Left ventricle myocardium inferior (tissue), 1 donor: ENCODE measurements around the gene ZNF646. TPM values are rescaled to one million over a fixed set of nuclear protein-coding genes. Genes with fewer than 3 reads are reported as not detected.

Source experiments
- DNase-seq: peaks from one replicate; pipeline ENCODE4 v3.0.0-alpha.2; 2020
- H3K27ac ChIP-seq: fragments of 200-600 bp; replicated peaks from 2 replicates; pipeline ENCODE4 v1.8.0; 2021
- H3K27me3 ChIP-seq: fragments of 200-600 bp; 2 replicates; pipeline ENCODE4 v1.8.0; 2021; ENCODE audit warnings: low read depth
- H3K36me3 ChIP-seq: fragments of 200-600 bp; 2 replicates; pipeline ENCODE4 v1.8.0; 2021
- H3K4me1 ChIP-seq: fragments of 200-600 bp; 2 replicates; pipeline ENCODE4 v1.8.0; 2021
- H3K4me3 ChIP-seq: fragments of 200-600 bp; 2 replicates; pipeline ENCODE4 v1.8.0; 2021; ENCODE audit warnings: mild to moderate bottlenecking, moderate library complexity
- H3K9me3 ChIP-seq: fragments of 200-600 bp; replicated peaks from 2 replicates; pipeline ENCODE4 v1.8.0; 2021
- CTCF ChIP-seq: fragments of 200-600 bp; IDR thresholded peaks from 2 replicates; pipeline ENCODE4 v1.8.0; 2021; ENCODE audit warnings: antibody characterized with exemption, mild to moderate bottlenecking, borderline replicate concordance
- intact Hi-C: fragments of 100-400 bp; cut with micrococcal nuclease; formaldehyde crosslinking; loops from one replicate; pipeline ENCODE4 v1.11.0; 2022
- total RNA-seq: library from RNA; stranded (reverse); fragmentation: NEBNext Ultra II Directional; extraction: Animal tissue kit (Norgen Biotek cat#: 25700); gene quantifications from one replicate; pipeline ENCODE4 v1.2.1, GENCODE V29; 2021
- donor health status: DM: no; HTN: yes; CAD: no; lungs with severe emphysema.

ZNF646 gene
- total RNA-seq, 1 donor from 2014 or later, result 9.6 TPM

- H3K4me3 ChIP-seq, result no peak overlapping the region
- H3K27ac ChIP-seq, result peak overlapping the region; percentile 69
- H3K36me3 ChIP-seq, result peaks cover 67% of the 10 kb centered on the region
- TF ChIP-seq CTCF, result no peak
- no peaks in the 10 kb centered on the region for H3K27me3 ChIP-seq
- peaks cover 34% of the 10 kb centered on the region for H3K4me1 ChIP-seq
- no peaks in the 10 kb centered on the region for H3K9me3 ChIP-seq
- DNase-seq, result peak; percentile 58
- intact Hi-C loops, result no loop called here
Observed at GRCh38 chr16:31129568-31130335, 55.5 kb downstream of the ZNF646 start.

GRCh38 chr16:31130336-31130891 lies 56.2 kb downstream of the ZNF646 start:
- Histone ChIP-seq H3K27me3 (no peaks in the 10 kb centered on the region), H3K4me1 (peaks cover 40% of the 10 kb centered on the region), H3K27ac (peak overlapping the region; percentile 69), H3K4me3 (no peak overlapping the region), H3K9me3 (no peaks in the 10 kb centered on the region), H3K36me3 (peaks cover 62% of the 10 kb centered on the region)
- intact Hi-C loops, result no loop called here
- TF ChIP-seq CTCF, result no peak
- no peak for DNase-seq

- Histone ChIP-seq H3K4me1 (peaks cover 40% of the 10 kb centered on the region), H3K36me3 (peaks cover 62% of the 10 kb centered on the region)
- intact Hi-C loops, result no loop called here
Observed at GRCh38 chr16:31130899-31131298, 56.7 kb downstream of the ZNF646 start.

GRCh38 chr16:31131416-31131815 lies 57.2 kb downstream of the ZNF646 start:
- no peaks in the 10 kb centered on the region for H3K27me3 ChIP-seq
- peaks cover 62% of the 10 kb centered on the region for H3K36me3 ChIP-seq
- intact Hi-C loops, result no loop called here
- no peak overlapping the region for H3K27ac ChIP-seq
- H3K4me1 ChIP-seq, result peaks cover 40% of the 10 kb centered on the region
- TF ChIP-seq CTCF, result no peak
- no peaks in the 10 kb centered on the region for H3K9me3 ChIP-seq
- no peak for DNase-seq
- H3K4me3 ChIP-seq, result no peak overlapping the region

More at GRCh38 chr16:31130899-31131298, 56.7 kb downstream of the ZNF646 start:
- H3K4me3 ChIP-seq, result no peak overlapping the region
- H3K27ac ChIP-seq, result no peak overlapping the region
- H3K9me3 ChIP-seq, result no peaks in the 10 kb centered on the region
- no peaks in the 10 kb centered on the region for H3K27me3 ChIP-seq
- no peak for DNase-seq
- no peak for TF ChIP-seq CTCF

- DNase-seq, result no peak
- Histone ChIP-seq H3K27ac (no peak overlapping the region), H3K9me3 (no peaks in the 10 kb centered on the region), H3K27me3 (no peaks in the 10 kb centered on the region), H3K4me1 (peaks cover 40% of the 10 kb centered on the region), H3K4me3 (no peak overlapping the region), H3K36me3 (peaks cover 61% of the 10 kb centered on the region)
- TF ChIP-seq CTCF, result no peak
- intact Hi-C loops, result no loop called here
Observed at GRCh38 chr16:31131841-31132271, 57.6 kb downstream of the ZNF646 start.
